Heart right ventricle (tissue), 16 donors: ENCODE results near the gene RMDN2. TPM values are rescaled to one million over a fixed set of nuclear protein-coding genes. Genes with fewer than 3 reads are reported as not detected.

Experiments
- ATAC-seq, 8 donors: fragments of 200-7000 bp; cut with Tn5 transposase; one replicate each; pipeline ENCODE4 v1.9.1; 2020; ENCODE audit warnings: mild to moderate bottlenecking in 8 of 8, moderate library complexity in 8 of 8, moderate number of reproducible peaks in 1 of 8
- DNase-seq, 2 donors: peaks; one replicate each; pipeline ENCODE4 v3.0.0-alpha.2; 2020
- H3K27ac ChIP-seq, 10 donors: fragments of 200-600 bp; sonication (generic) in 2 of 10; one replicate each; pipeline versions ENCODE4 v1.5.0 to v1.8.0; 2020 to 2022; ENCODE audit warnings: mild to moderate bottlenecking in 3 of 10
- H3K27me3 ChIP-seq, 7 donors: fragments of 200-600 bp; one replicate each; pipeline ENCODE4 v1.8.0; 2021 to 2022; ENCODE audit warnings: mild to moderate bottlenecking in 2 of 7
- H3K36me3 ChIP-seq, 9 donors: fragments of 200-600 bp; sonication (generic) in 1 of 9; one replicate each; pipeline versions ENCODE4 v1.5.0 to v1.8.0; 2020 to 2022; ENCODE audit warnings: mild to moderate bottlenecking in 2 of 9
- H3K4me1 ChIP-seq, 9 donors: fragments of 200-600 bp; sonication (generic) in 1 of 9; one replicate each; pipeline versions ENCODE4 v1.5.0 to v1.8.0; 2020 to 2022; ENCODE audit warnings: mild to moderate bottlenecking in 4 of 9
- H3K4me3 ChIP-seq, 10 donors: fragments of 200-600 bp; sonication (generic) in 2 of 10; one replicate each; pipeline versions ENCODE4 v1.5.0 to v1.8.0; 2020 to 2022; ENCODE audit warnings: mild to moderate bottlenecking in 7 of 10, moderate library complexity in 2 of 10
- H3K9me3 ChIP-seq, 11 donors: fragments of 200-600 bp in 10 of 11; sonication (generic) in 2 of 11; one replicate each; pipeline versions ENCODE4 v1.5.0 to v1.8.0; 2013 to 2022; ENCODE audit warnings: mild to moderate bottlenecking in 2 of 11, control low read depth in 1 of 11, moderate library complexity in 1 of 11
- WGBS, 2 donors: extraction: QIAGEN DNeasy Blood & Tissue Kit; methylation state at CpG; one replicate each; pipeline ENCODE4 v1.1.7; 2013; ENCODE audit warnings: inconsistent platforms in 1 of 2; 5-methylcytosine and 5-hydroxymethylcytosine counted together
- intact Hi-C, 10 donors: fragments of 100-400 bp; cut with DNase I; formaldehyde crosslinking; loops; one replicate each; pipeline versions ENCODE4 v1.11.1 to v1.14.2; 2022
- polyA plus RNA-seq, 2 donors: library from polyadenylated mRNA; stranded (reverse); fragments of 200-250 nt; gene quantifications; one replicate each; pipeline ENCODE4 v1.2.3, GENCODE V29; 2013
- total RNA-seq, 10 donors: library from RNA; stranded (reverse); fragmentation: NEBNext Ultra II Directional in 3 of 10; extraction: Animal tissue kit (Norgen Biotek cat#: 25700) in 3 of 10; gene quantifications; one replicate each; pipeline versions ENCODE4 v1.2.1 to v1.2.4, GENCODE V29; 2021 to 2023
- TF ChIP-seq, protein P1 (sequence below), 9 donors: fragments of 200-600 bp; sonication (generic) in 2 of 9; IDR thresholded peaks; one replicate each; pipeline versions ENCODE4 v1.5.0 to v1.8.0; 2021 to 2022; ENCODE audit warnings: antibody characterized with exemption in 9 of 9, mild to moderate bottlenecking in 5 of 9, moderate library complexity in 1 of 9
- donor health status: Arrhythmogenic right ventricular cardiomyopathy.
- donor health status: ischemic (EF 13 %, LVEDD 7.1; RV severe dilation, severe dysfunction).
- donor health status: healthy with polysubstance abuse.
- donor health status: DM: no; HTN: yes; CAD: no.
- donor health status: DM: no; HTN: no; CAD: no.
- donor health status: ischemic (EF 25% LVEDD 6.9; RV normal size, moderate dysfunction).
- donor health status: ischemic (EF 25% LVEDD 5.7; RV mildly dilated, moderate dysfunction).
- donor health status: healthy.
- donor health status: DM: yes; HTN: yes; CAD: no.
- donor health status: Ischemic cardiomyopathy.
- donor health status: ischemic (EF 35%, LVEDD 5.7; RV mildly dilated, moderate dysfunction).
- donor health status: nonischemic (EF 11% LVEDD 7.7; RV severe dilation, severe dysfunction).
- donor health status: DM: yes; HTN: yes; CAD: no.
- donor health status: PGD.
- donor health status: ischemic (EF 29% LVEDD 5.4; RV normal size, mild dysfunction).
- donor health status: nonischemic (EF 23%, LVEDD 6.1; RV moderate dilation, normal function).

The RMDN2 gene
- total and polyA plus RNA-seq, 12 donors: 2.5 to 8.5 (median 4.9) TPM

DNA sequence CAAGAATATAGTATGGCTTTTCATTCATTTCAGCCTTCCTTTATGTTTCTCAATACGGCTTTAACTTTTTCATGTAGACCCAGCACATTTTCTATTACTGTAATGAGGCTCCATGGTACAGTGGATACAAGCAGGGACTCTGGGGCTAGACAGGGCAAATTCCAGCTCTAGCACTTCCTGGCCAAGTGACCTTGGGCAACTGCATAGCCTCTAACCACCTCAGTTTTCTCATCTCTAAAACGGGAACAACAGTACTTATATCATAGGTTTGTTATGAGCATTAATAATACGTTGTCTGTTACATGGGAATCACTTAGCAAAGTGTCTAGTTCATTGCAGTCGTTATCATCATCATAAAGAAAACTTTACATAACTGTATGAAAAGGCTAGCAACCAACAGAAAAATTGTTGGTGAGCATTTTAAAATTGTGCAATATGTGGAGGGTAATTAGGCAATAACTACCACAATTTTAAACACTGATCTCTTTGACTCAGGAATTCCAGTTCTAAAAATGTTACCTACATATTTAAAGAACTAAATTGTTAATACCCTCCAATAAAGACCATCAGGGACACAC, 13.7 kb upstream of the RMDN2 start:
- intact Hi-C loops: loop anchor here in 1 of 10 donors (10.0 kb wide), 1 partner anchor 363 kb away; no protein-coding TSS in a partner anchor
- 80 to 86% methylated on average over 4 of the region's 4 CpGs for WGBS, 2 donors
- H3K27ac ChIP-seq: no peak overlapping the region
- H3K36me3 ChIP-seq: no peaks in the 10 kb centered on the region
- H3K4me3 ChIP-seq: no peak overlapping the region
- ATAC-seq (no peak), DNase-seq (no peak)
- TF ChIP-seq, protein P1, sequence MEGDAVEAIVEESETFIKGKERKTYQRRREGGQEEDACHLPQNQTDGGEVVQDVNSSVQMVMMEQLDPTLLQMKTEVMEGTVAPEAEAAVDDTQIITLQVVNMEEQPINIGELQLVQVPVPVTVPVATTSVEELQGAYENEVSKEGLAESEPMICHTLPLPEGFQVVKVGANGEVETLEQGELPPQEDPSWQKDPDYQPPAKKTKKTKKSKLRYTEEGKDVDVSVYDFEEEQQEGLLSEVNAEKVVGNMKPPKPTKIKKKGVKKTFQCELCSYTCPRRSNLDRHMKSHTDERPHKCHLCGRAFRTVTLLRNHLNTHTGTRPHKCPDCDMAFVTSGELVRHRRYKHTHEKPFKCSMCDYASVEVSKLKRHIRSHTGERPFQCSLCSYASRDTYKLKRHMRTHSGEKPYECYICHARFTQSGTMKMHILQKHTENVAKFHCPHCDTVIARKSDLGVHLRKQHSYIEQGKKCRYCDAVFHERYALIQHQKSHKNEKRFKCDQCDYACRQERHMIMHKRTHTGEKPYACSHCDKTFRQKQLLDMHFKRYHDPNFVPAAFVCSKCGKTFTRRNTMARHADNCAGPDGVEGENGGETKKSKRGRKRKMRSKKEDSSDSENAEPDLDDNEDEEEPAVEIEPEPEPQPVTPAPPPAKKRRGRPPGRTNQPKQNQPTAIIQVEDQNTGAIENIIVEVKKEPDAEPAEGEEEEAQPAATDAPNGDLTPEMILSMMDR (IDR thresholded peaks at IDR 0.05): no peak
- no peaks in the 10 kb centered on the region for H3K9me3 ChIP-seq
- peaks cover 0 to 9% (median 6%) of the 10 kb centered on the region in 9 donors for H3K4me1 ChIP-seq
- no peaks in the 10 kb centered on the region for H3K27me3 ChIP-seq

DNA sequence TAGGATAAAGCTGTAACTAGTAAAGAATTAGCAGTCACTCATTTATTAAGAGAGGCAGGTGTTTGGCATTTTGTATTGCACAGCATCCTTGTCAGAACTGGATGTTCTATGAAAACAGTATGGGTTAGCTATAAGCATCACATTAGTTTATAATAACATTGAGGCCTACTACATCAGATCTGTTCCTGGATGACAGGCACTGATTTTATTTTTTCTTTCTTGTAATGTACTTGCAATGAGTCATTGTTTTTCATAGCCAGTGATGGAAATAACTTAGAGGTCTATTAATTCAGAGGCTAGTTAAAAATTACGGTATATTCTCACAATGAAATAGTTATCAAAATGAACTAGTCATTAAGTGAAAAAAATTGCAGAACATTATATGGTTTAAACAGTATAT, 13.0 kb upstream of the RMDN2 start:
- no peak overlapping the region for H3K27ac ChIP-seq

DNA sequence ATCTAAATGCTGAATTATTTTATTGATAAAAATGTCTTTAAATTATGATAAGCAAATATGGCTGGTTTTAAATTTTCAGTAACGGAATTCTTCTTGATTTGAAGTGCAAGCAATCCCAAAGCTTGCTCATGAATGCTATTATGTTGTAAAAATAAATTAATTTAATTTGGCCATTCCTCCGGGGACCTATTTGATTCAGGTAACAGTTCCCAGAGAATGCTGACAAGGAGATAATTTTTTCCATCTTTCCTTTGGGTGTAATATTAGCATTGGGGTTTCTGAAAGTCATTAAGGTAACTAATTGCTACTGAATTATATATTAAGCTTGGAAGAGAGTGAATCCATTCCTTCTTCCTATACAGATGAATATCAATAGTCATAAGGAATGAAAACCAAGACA, 12.5 kb upstream of the RMDN2 start:
- WGBS, 2 donors: 94 to 98% methylated on average over 2 of the region's 2 CpGs
- no peaks in the 10 kb centered on the region for H3K27me3 ChIP-seq
- peaks cover 0 to 20% (median 18%) of the 10 kb centered on the region in 9 donors for H3K4me1 ChIP-seq
- H3K4me3 ChIP-seq: no peak overlapping the region
- H3K36me3 ChIP-seq: no peaks in the 10 kb centered on the region
- ATAC-seq (no peak), DNase-seq (no peak)
- intact Hi-C loops: loop anchor here in 1 of 10 donors (10.0 kb wide), 1 partner anchor 362 kb away; no protein-coding TSS in a partner anchor
- H3K9me3 ChIP-seq: no peaks in the 10 kb centered on the region
- TF ChIP-seq, protein P1 (IDR thresholded peaks at IDR 0.05): no peak
- H3K27ac ChIP-seq: no peak overlapping the region

More for the DNA sequence above, 13.0 kb upstream of the RMDN2 start:
- DNase-seq (no peak), ATAC-seq (no peak)
- H3K4me1 ChIP-seq: peaks cover 0 to 14% (median 12%) of the 10 kb centered on the region in 9 donors
- no peaks in the 10 kb centered on the region for H3K9me3 ChIP-seq
- TF ChIP-seq, protein P1 (IDR thresholded peaks at IDR 0.05): no peak
- H3K27me3 ChIP-seq: no peaks in the 10 kb centered on the region
- intact Hi-C loops: loop anchor here in 1 of 10 donors (10.0 kb wide), 1 partner anchor 363 kb away; no protein-coding TSS in a partner anchor
- WGBS, 2 donors: 51 to 94% methylated on average over 1 of the region's 1 CpG
- no peaks in the 10 kb centered on the region for H3K36me3 ChIP-seq
- no peak overlapping the region for H3K4me3 ChIP-seq

DNA sequence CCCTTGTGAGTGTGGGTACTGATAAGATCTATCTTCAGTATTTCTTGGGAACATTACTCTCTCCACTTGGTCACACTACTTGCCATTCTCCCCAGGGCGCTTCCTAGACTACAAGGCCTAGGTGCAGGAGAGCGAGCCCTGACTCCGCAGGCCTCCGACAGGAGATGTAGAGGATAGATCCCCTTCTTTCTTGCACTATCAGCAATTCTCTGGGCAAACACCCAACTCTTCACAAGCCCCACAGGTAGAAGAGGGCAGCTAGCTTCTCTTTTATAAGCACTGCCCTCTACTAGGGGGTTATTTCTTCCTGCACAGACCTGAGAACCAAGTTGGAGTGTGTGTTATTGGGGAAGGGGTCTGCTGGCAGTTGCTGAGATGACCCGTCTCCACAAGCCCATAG, 10.7 kb upstream of the RMDN2 start:
- no peak for DNase-seq
- Histone ChIP-seq H3K4me3 (no peak overlapping the region), H3K4me1 (peaks cover 0 to 28% (median 19%) of the 10 kb centered on the region in 9 donors), H3K27ac (no peak overlapping the region), H3K9me3 (no peaks in the 10 kb centered on the region), H3K27me3 (no peaks in the 10 kb centered on the region), H3K36me3 (no peaks in the 10 kb centered on the region)
- TF ChIP-seq, protein P1 (IDR thresholded peaks at IDR 0.05): no peak
- WGBS, 2 donors: 96% methylated on average over 5 of the region's 5 CpGs
- intact Hi-C loops: loop anchor here in 1 of 10 donors (10.0 kb wide), 1 partner anchor 360 kb away; no protein-coding TSS in a partner anchor
- ATAC-seq: peak in 2 of 8 donors; percentile 17 to 38
